Esophagus squamous epithelium (tissue), 4 donors: Measurements from ENCODE around the gene MEX3C.

Source experiments
- CTCF ChIP-seq, 6 experiments: fragments of 450-650 bp in 4 of 6; fragments of 200-600 bp in 2 of 6; sonication (generic) in 2 of 6; IDR thresholded peaks; one replicate each; pipeline ENCODE4 v1.5.1; 2016 to 2019; ENCODE audit warnings: antibody characterized with exemption in 6 of 6, mild to moderate bottlenecking in 4 of 6, moderate library complexity in 4 of 6
- POLR2A ChIP-seq, 4 donors: fragments of 450-650 bp; IDR thresholded peaks; one replicate each; pipeline ENCODE4 v1.6.1; 2017; ENCODE audit warnings: antibody characterized with exemption in 4 of 4, mild to moderate bottlenecking in 4 of 4, moderate library complexity in 3 of 4

DNA sequence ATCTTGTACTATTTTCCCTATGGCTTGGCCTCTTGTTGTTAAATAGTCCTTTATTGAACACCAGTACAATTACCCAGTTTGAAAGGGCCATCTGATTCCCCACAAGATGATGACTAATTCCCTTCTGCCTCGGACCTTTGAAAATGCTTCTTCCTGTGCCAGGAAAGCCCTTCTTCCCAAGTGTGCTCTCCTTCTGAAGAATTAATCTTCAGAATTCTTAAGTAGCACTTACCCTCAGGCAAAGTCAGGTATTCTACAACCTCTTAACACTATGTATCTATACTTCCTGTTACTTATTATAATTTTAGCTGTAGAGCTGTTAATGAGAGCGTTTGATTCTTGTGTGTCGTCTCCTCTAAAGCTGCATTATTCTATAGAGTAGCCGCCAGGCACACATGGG lies 28.6 kb upstream of the MEX3C start:
- no peak for TF ChIP-seq CTCF (IDR thresholded peaks at IDR 0.05)
- TF ChIP-seq POLR2A (IDR thresholded peaks at IDR 0.05) = no peak
